GM12878 (cell line): ENCODE measurements around the gene FHL2. TPM values are rescaled to one million over a fixed set of nuclear protein-coding genes. Genes with fewer than 3 reads are reported as not detected.

Experiments
- ATAC-seq: fragments of 200-7000 bp; cut with Tn5 transposase; 3 replicates; pipeline ENCODE4 v1.9.1; 2020; ENCODE audit warnings: mild to moderate bottlenecking, moderate library complexity
- BruUV-seq: library from RNA; stranded (reverse); fragments of 400-500 nt; replicated peaks from 2 replicates; lab custom pipeline; 2021; lab: Mats Ljungman, UMichigan
- CTCF ChIA-PET: fragments of 300-600 bp; sonication (Branson Sonifier 250); formaldehyde crosslinking; extraction: SDS; loops from one replicate; lab custom pipeline; 2021; ENCODE audit warnings: inconsistent platforms; lab: Yijun Ruan, JAX
- POLR2A ChIA-PET: fragments of 350-600 bp; formaldehyde crosslinking; extraction: SDS; loops from one replicate; lab custom pipeline; 2021; ENCODE audit warnings: inconsistent platforms; lab: Charles Lee
- RAD21 ChIA-PET: fragments of 300-600 bp; sonication (Branson Sonifier 250); formaldehyde crosslinking; loops from one replicate; lab custom pipeline; 2023; ENCODE audit warnings: antibody characterized with exemption; ENCODE audit not compliant: unreplicated experiment; lab: Charles Lee
- SMC1A ChIA-PET: fragments of 300-600 bp; sonication (Branson Sonifier 250); formaldehyde crosslinking; loops from one replicate; lab custom pipeline; 2023; ENCODE audit not compliant: unreplicated experiment, uncharacterized antibody; lab: Charles Lee
- DNase-seq: peaks from one replicate; pipeline ENCODE4 v3.0.0-alpha.2; 2011; ENCODE audit warnings: low read depth, low spot score
- FAIRE-seq: peaks from 3 replicates; lab custom pipeline; 2011; peaks lifted over from hg19 to GRCh38; lab: Jason Lieb, UNC
- H2AFZ ChIP-seq: 2 replicates; pipeline ENCODE4 v1.6.0; 2011; ENCODE audit warnings: low read depth, low read length, control low read depth; ENCODE audit not compliant: control insufficient read depth
- H3K27ac ChIP-seq: 2 replicates; pipeline ENCODE4 v1.5.1; 2011; ENCODE audit warnings: control low read depth; ENCODE audit not compliant: control insufficient read depth, insufficient read depth
- H3K27me3 ChIP-seq, 2 experiments: replicated peaks in 1 of 2; 2 replicates each; pipeline versions ENCODE4 v1.6.0 to v1.6.1; 2011; ENCODE audit warnings: low read length in 1 of 2; ENCODE audit not compliant: control insufficient read depth in 2 of 2, insufficient read depth in 2 of 2
- H3K36me3 ChIP-seq, 2 experiments: 2 replicates each; pipeline ENCODE4 v1.5.1; 2011; ENCODE audit warnings: low read length in 1 of 2; ENCODE audit not compliant: control insufficient read depth in 2 of 2, insufficient read depth in 2 of 2
- H3K4me1 ChIP-seq: 2 replicates; pipeline ENCODE4 v1.6.1; 2011; ENCODE audit warnings: mild to moderate bottlenecking, low read length, moderate library complexity, mixed read lengths; ENCODE audit not compliant: control insufficient read depth, insufficient read depth
- H3K4me2 ChIP-seq: 2 replicates; pipeline ENCODE4 v1.6.0; 2011; ENCODE audit warnings: control low read depth; ENCODE audit not compliant: control insufficient read depth, insufficient read depth
- H3K4me3 ChIP-seq: fragments of 200-600 bp; sonication (generic); 2 replicates; pipeline ENCODE4 v1.5.1; 2016
- H3K79me2 ChIP-seq: 2 replicates; pipeline ENCODE4 v1.6.0; 2011; ENCODE audit warnings: low read length; ENCODE audit not compliant: control insufficient read depth, insufficient read depth
- H3K9ac ChIP-seq: 2 replicates; pipeline ENCODE4 v1.8.0; 2011; ENCODE audit warnings: low read length, control low read depth, mixed read lengths; ENCODE audit not compliant: control insufficient read depth, insufficient read depth
- H3K9me3 ChIP-seq: replicated peaks from 3 replicates; pipeline ENCODE4 v1.5.1; 2011; ENCODE audit warnings: mild to moderate bottlenecking, low read length; ENCODE audit not compliant: control insufficient read depth, insufficient read depth
- H4K20me1 ChIP-seq: 2 replicates; pipeline ENCODE4 v1.6.0; 2011; ENCODE audit not compliant: control insufficient read depth, insufficient read depth
- BACH1 ChIP-seq: fragments of 450-650 bp; IDR thresholded peaks from 2 replicates; pipeline ENCODE4 v1.6.1; 2017; ENCODE audit warnings: mild to moderate bottlenecking, borderline replicate concordance
- CHD1 ChIP-seq: IDR thresholded peaks from 2 replicates; pipeline ENCODE4 v1.6.1; 2012; ENCODE audit warnings: low read depth, low read length, improper control_type of control experiment
- CREM ChIP-seq: IDR thresholded peaks from 2 replicates; pipeline ENCODE4 v1.6.1; 2014; ENCODE audit warnings: antibody characterized with exemption, low read depth
- CUX1 ChIP-seq: IDR thresholded peaks from 2 replicates; pipeline ENCODE4 v1.6.1; 2012; ENCODE audit warnings: improper control_type of control experiment, low read depth, low read length; ENCODE audit not compliant: insufficient replicate concordance
- FOXK2 ChIP-seq: fragments of 450-650 bp; IDR thresholded peaks from 2 replicates; pipeline ENCODE4 v1.6.1; 2017; ENCODE audit warnings: mild to moderate bottlenecking, moderate library complexity
- MTA2 ChIP-seq: fragments of 450-650 bp; IDR thresholded peaks from 2 replicates; pipeline ENCODE4 v1.6.1; 2016; ENCODE audit warnings: low read depth, mild to moderate bottlenecking, moderate library complexity
- MYB ChIP-seq: fragments of 150-350 bp; IDR thresholded peaks from 2 replicates; pipeline ENCODE4 v1.6.1; 2014; ENCODE audit warnings: mild to moderate bottlenecking, low read depth, low read length, borderline replicate concordance
- NRF1 ChIP-seq: conservative IDR thresholded peaks from 2 replicates; pipeline ENCODE4 v1.6.1; 2011; ENCODE audit warnings: mild to moderate bottlenecking, low read depth, low read length, improper control_type of control experiment
- SIN3A ChIP-seq: IDR thresholded peaks from 2 replicates; pipeline ENCODE4 v1.6.1; 2012; ENCODE audit warnings: low read depth, low read length, improper control_type of control experiment
- WRNIP1 ChIP-seq: IDR thresholded peaks from 2 replicates; pipeline ENCODE4 v1.6.1; 2011; ENCODE audit warnings: low read depth, low read length, improper control_type of control experiment, borderline replicate concordance
- ZNF622 ChIP-seq: fragments of 450-650 bp; IDR thresholded peaks from 2 replicates; pipeline ENCODE4 v1.6.1; 2017; ENCODE audit warnings: mild to moderate bottlenecking, inconsistent platforms
- WGBS: methylation state at CpG from one replicate; pipeline ENCODE4 v1.1.6; 2016; ENCODE audit warnings: low lambda C conversion rate; ENCODE audit not compliant: insufficient replicate concordance, insufficient coverage; ENCODE audit errors: missing lambda C conversion rate; 5-methylcytosine and 5-hydroxymethylcytosine counted together
- in situ Hi-C: fragments of 300-500 bp; cut with MboI; formaldehyde crosslinking; loops from 9 replicates; pipeline ENCODE4 v1.14.3; 2018; ENCODE audit warnings: mixed read lengths
- intact Hi-C: fragments of 100-400 bp; cut with micrococcal nuclease; formaldehyde crosslinking; loops from one replicate; pipeline ENCODE4 v1.14.2; 2022; ENCODE audit not compliant: unreplicated experiment
- polyA plus RNA-seq, 11 experiments: library from polyadenylated mRNA; depleted of rRNA in 4 of 11; unstranded in 6 of 11; stranded (reverse) in 5 of 11; fragments of >200 nt; fragmentation: Nextera tagmentation in 4 of 11; fragmentation: Illumina TruSeq in 1 of 11; extraction: Ambion mirVana in 4 of 11; extraction: Trizol in 1 of 11; gene quantifications; 1 replicate in 1 of 11; 2 replicates in 10 of 11; pipeline versions ENCODE4 v1.2.1 to v1.2.3, GENCODE V29; 2011 to 2016; ENCODE audit warnings: inconsistent platforms in 2 of 11, missing spikeins in 2 of 11, low read depth in 1 of 11
- total RNA-seq, 4 experiments: library from RNA; depleted of rRNA in 3 of 4; stranded (reverse); fragments of >200 nt in 3 of 4; fragmentation: Illumina TruSeq in 1 of 4; extraction: Trizol in 1 of 4; gene quantifications; 2 replicates each; pipeline versions ENCODE4 v1.2.1 to v1.2.3, GENCODE V29; 2013 to 2021

The FHL2 gene
- total and polyA plus RNA-seq, 10 of the 15 experiments (the other 5 are each of a cell fraction or from before 2014, with no cell fraction given), result 2.2 to 9.9 (median 4.5) TPM

- H4K20me1 ChIP-seq, result no peaks in the 10 kb centered on the region
- H3K79me2 ChIP-seq, result no peaks in the 10 kb centered on the region
- no peaks in the 10 kb centered on the region for H3K9me3 ChIP-seq
- H3K27me3 ChIP-seq, result no peaks in the 10 kb centered on the region; a peak in 2 of 4 replicates
- SMC1A ChIA-PET, result no interaction called here
- ATAC-seq, result no peak
- H2AFZ ChIP-seq, result no peak overlapping the region
- WGBS, result 50% methylated on average over 6 of the region's 6 CpGs
- no peaks in the 10 kb centered on the region for H3K36me3 ChIP-seq
- no peak for DNase-seq
- no peaks in the 10 kb centered on the region for H3K4me1 ChIP-seq
- BruUV-seq, result no TSS peak
- RAD21 ChIA-PET, result interaction anchor here (0.8 kb wide), 1 partner anchor 19 kb away, joined by 3 read pairs; no protein-coding TSS in a partner anchor
- H3K4me2 ChIP-seq, result no peak overlapping the region
- no peak overlapping the region for H3K9ac ChIP-seq
- POLR2A ChIA-PET, result no interaction called here
- TF ChIP-seq MYB, result no peak
- TF ChIP-seq FOXK2, result no peak
- TF ChIP-seq NRF1, result no peak
- in situ Hi-C loops (no loop called here), intact Hi-C loops (no loop called here)
- H3K27ac ChIP-seq, result no peak overlapping the region
- CTCF ChIA-PET, result no interaction called here
- no peak for FAIRE-seq
- no peak overlapping the region for H3K4me3 ChIP-seq
These were observed 19.7 kb upstream of the FHL2 start for GRCh38 chr2:105418522-105418921.

DNA sequence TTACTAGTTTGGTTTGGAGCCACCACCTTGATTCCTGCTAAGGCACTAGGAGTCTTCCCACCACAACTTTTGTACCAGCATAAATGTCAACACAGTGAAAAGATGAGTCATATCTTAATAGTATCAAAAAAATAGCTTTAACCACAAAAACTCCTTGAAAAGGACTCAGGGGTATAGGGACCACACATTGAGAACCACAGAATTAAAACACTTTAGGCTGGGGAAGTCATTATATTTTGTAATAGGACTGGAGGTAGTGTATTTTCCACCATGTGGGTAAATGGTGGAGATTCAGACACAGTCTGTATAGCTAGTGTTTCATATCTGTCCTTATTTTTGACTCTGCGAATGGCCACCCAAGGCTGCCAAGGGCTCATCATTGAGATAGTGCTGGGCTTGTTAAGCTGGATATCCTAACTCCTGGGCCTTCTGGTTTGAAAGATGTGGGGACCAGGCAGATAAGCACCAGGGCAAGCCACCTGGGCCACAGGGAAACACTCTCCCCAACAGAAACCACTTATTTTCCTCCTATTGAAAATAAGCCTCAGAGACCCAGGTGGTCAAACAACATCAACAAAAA, 19.1 kb upstream of the FHL2 start:
- Histone ChIP-seq H3K9me3 (no peaks in the 10 kb centered on the region), H4K20me1 (no peaks in the 10 kb centered on the region), H3K9ac (no peak overlapping the region), H3K27ac (no peak overlapping the region), H3K36me3 (no peaks in the 10 kb centered on the region), H3K4me2 (no peak overlapping the region), H3K27me3 (no peaks in the 10 kb centered on the region; a peak in 2 of 4 replicates), H3K4me1 (no peaks in the 10 kb centered on the region), H3K79me2 (no peaks in the 10 kb centered on the region), H2AFZ (no peak overlapping the region), H3K4me3 (no peak overlapping the region)
- no TSS peak for BruUV-seq
- in situ Hi-C loops (no loop called here), intact Hi-C loops (no loop called here)
- ChIA-PET RAD21 (interaction anchor here (0.7 to 0.8 kb wide), 2 partner anchors 18 to 580 kb away, joined by 3 read pairs; no protein-coding TSS in a partner anchor), POLR2A (no interaction called here), CTCF (no interaction called here), SMC1A (no interaction called here)
- 100% methylated on average over 1 of the region's 1 CpG for WGBS
- DNase-seq (no peak), FAIRE-seq (no peak), ATAC-seq (peak; percentile 70)
- TF ChIP-seq BACH1 (no peak), ZNF622 (no peak), WRNIP1 (no peak), CHD1 (no peak), CREM (no peak), CUX1 (no peak), SIN3A (no peak), MTA2 (no peak)
